KMS-11 (cell line): ENCODE measurements around the gene AMD1.
"Not testable (repeated sequence)": the region's sequence is repeated elsewhere in the genome, so short reads cannot be mapped to it uniquely, and the experiment has no call there.

Experiments
- H2AFZ ChIP-seq: fragments of 200-600 bp; sonication (generic); 2 replicates; pipeline ENCODE4 v1.6.1; 2016; ENCODE audit warnings: antibody characterized with exemption, mixed run types, low read depth
- H3K27ac ChIP-seq: fragments of 200-600 bp; sonication (generic); 2 replicates; pipeline ENCODE4 v1.6.1; 2016; ENCODE audit warnings: mild to moderate bottlenecking, mixed run types
- H3K27me3 ChIP-seq: fragments of 200-600 bp; sonication (generic); 2 replicates; pipeline ENCODE4 v1.6.1; 2017; ENCODE audit warnings: mild to moderate bottlenecking, low read depth, mixed run types, moderate library complexity; ENCODE audit not compliant: insufficient read depth
- H3K36me3 ChIP-seq: fragments of 200-600 bp; sonication (generic); 2 replicates; pipeline ENCODE4 v1.6.1; 2017; ENCODE audit warnings: mild to moderate bottlenecking, mixed run types; ENCODE audit not compliant: insufficient read depth
- H3K4me1 ChIP-seq: fragments of 200-600 bp; sonication (generic); 2 replicates; pipeline ENCODE4 v1.6.1; 2016; ENCODE audit warnings: mild to moderate bottlenecking, low read depth, mixed run types; ENCODE audit not compliant: poor library complexity, severe bottlenecking
- H3K4me2 ChIP-seq: fragments of 200-600 bp; sonication (generic); 2 replicates; pipeline ENCODE4 v1.7.0; 2016; ENCODE audit warnings: mild to moderate bottlenecking, mixed run types
- H3K4me3 ChIP-seq: fragments of 200-600 bp; sonication (generic); IDR thresholded peaks from 2 replicates; pipeline ENCODE4 v1.6.1; 2017; ENCODE audit warnings: low read depth, low read length, mixed read lengths; ENCODE audit not compliant: insufficient read depth
- H3K79me2 ChIP-seq: fragments of 200-600 bp; sonication (generic); 2 replicates; pipeline ENCODE4 v1.6.1; 2016; ENCODE audit warnings: low read depth, mixed run types; ENCODE audit not compliant: insufficient read depth
- H3K9ac ChIP-seq: fragments of 200-600 bp; sonication (generic); 2 replicates; pipeline ENCODE4 v1.6.1; 2016; ENCODE audit warnings: mild to moderate bottlenecking, mixed run types
- H4K20me1 ChIP-seq: fragments of 200-600 bp; sonication (generic); 2 replicates; pipeline ENCODE4 v1.6.1; 2016; ENCODE audit warnings: mild to moderate bottlenecking, mixed run types; ENCODE audit not compliant: insufficient read depth
- CTCF ChIP-seq: fragments of 200-600 bp; sonication (generic); conservative IDR thresholded peaks from 2 replicates; pipeline ENCODE4 v1.6.1; 2017; ENCODE audit warnings: low read depth, mild to moderate bottlenecking, antibody characterized with exemption, low read length, moderate library complexity, mixed read lengths

The AMD1 gene

GRCh38 chr6:110833831-110834230 lies 40.8 kb upstream of the AMD1 start:
- Histone ChIP-seq H3K9ac (no peak overlapping the region), H2AFZ (no peak overlapping the region), H3K4me2 (no peak overlapping the region), H4K20me1 (no peaks in the 10 kb centered on the region), H3K27ac (no peak overlapping the region), H3K79me2 (no peaks in the 10 kb centered on the region), H3K36me3 (no peaks in the 10 kb centered on the region), H3K4me3 (no peak overlapping the region), H3K4me1 (no peaks in the 10 kb centered on the region), H3K27me3 (no peaks in the 10 kb centered on the region)
- no peak for TF ChIP-seq CTCF

- H4K20me1 ChIP-seq, H3K4me1 ChIP-seq, H3K27ac ChIP-seq, H3K27me3 ChIP-seq, H2AFZ ChIP-seq, H3K4me2 ChIP-seq, H3K4me3 ChIP-seq, H3K9ac ChIP-seq, H3K36me3 ChIP-seq, H3K79me2 ChIP-seq: not testable (repeated sequence)
Observed at GRCh38 chr6:110835751-110836150, 38.8 kb upstream of the AMD1 start.

- H3K27me3 ChIP-seq: no peaks in the 10 kb centered on the region
- H3K79me2 ChIP-seq: no peaks in the 10 kb centered on the region
- H4K20me1 ChIP-seq: no peaks in the 10 kb centered on the region
- H3K4me2 ChIP-seq: no peak overlapping the region
- H3K9ac ChIP-seq: no peak overlapping the region
- H3K36me3 ChIP-seq: no peaks in the 10 kb centered on the region
- H3K4me1 ChIP-seq: no peaks in the 10 kb centered on the region
- TF ChIP-seq CTCF: no peak
- no peak overlapping the region for H3K27ac ChIP-seq
- no peak overlapping the region for H3K4me3 ChIP-seq
- H2AFZ ChIP-seq: no peak overlapping the region
Observed at GRCh38 chr6:110841266-110841665, 33.3 kb upstream of the AMD1 start.

GRCh38 chr6:110849781-110850180 lies 24.8 kb upstream of the AMD1 start:
- no peak overlapping the region for H3K9ac ChIP-seq
- no peak overlapping the region for H3K4me2 ChIP-seq
- no peaks in the 10 kb centered on the region for H3K79me2 ChIP-seq
- no peaks in the 10 kb centered on the region for H3K36me3 ChIP-seq
- no peak overlapping the region for H3K27ac ChIP-seq
- H3K27me3 ChIP-seq: no peaks in the 10 kb centered on the region
- H2AFZ ChIP-seq: no peak overlapping the region
- H3K4me1 ChIP-seq: no peaks in the 10 kb centered on the region
- H3K4me3 ChIP-seq: no peak overlapping the region
- H4K20me1 ChIP-seq: no peaks in the 10 kb centered on the region
- no peak for TF ChIP-seq CTCF

- H3K79me2 ChIP-seq: no peaks in the 10 kb centered on the region
- H4K20me1 ChIP-seq: no peaks in the 10 kb centered on the region
- no peak for TF ChIP-seq CTCF
- no peak overlapping the region for H2AFZ ChIP-seq
- H3K4me3 ChIP-seq: no peak overlapping the region
- no peaks in the 10 kb centered on the region for H3K27me3 ChIP-seq
- H3K9ac ChIP-seq: no peak overlapping the region
- no peak overlapping the region for H3K27ac ChIP-seq
- no peaks in the 10 kb centered on the region for H3K36me3 ChIP-seq
- no peak overlapping the region for H3K4me2 ChIP-seq
- no peaks in the 10 kb centered on the region for H3K4me1 ChIP-seq
Observed at GRCh38 chr6:110852773-110853172, 21.8 kb upstream of the AMD1 start.
